HG03045 (cell line): Measurements from ENCODE around the gene CCDC177.

Source experiments
- ATAC-seq: cut with Tn5 transposase; IDR thresholded peaks from one replicate; pipeline ENCODE4 v1.9.1; 2021; ENCODE audit warnings: mild to moderate bottlenecking, moderate library complexity; ENCODE audit not compliant: unreplicated experiment

CCDC177 gene

DNA sequence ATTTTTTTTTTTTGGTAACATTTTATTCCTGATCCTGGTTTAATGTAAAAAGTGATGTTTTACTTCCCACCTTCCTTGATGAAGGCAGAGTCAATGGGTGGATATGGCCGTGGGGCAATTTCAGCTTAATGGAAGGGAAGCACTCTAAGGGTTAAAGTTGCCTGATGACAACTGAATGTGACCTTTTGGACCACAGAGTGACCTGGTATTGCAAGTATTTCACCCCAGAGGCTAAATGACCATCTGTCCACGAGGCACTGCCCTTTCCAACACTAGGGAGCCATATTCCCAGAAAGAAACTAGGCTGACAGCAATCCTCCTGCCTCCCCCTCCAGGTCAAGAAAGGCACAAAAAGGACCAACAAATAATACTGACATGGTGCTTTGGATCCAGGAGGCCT lies 4.8 kb downstream of the CCDC177 start:
- no peak for ATAC-seq

DNA sequence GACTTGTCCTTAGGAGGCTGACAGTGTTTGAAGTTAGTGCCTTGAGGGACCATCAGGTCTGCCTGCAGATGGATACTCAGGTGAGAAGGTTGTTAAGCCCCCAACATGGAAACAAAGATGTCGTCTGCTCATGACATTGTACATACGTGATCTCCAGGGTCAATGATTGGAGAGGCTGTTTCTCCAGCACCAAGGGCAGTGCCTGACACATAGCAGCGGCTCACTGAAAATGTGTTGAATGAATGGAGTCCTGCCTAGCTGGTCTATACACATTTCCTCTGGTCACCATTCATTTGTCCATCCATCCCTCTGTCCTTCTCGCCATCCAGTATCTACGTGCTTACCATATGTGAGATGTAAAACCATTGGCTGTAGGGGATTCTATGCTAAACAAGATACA lies 7.1 kb downstream of the CCDC177 start:
- ATAC-seq: no peak

DNA sequence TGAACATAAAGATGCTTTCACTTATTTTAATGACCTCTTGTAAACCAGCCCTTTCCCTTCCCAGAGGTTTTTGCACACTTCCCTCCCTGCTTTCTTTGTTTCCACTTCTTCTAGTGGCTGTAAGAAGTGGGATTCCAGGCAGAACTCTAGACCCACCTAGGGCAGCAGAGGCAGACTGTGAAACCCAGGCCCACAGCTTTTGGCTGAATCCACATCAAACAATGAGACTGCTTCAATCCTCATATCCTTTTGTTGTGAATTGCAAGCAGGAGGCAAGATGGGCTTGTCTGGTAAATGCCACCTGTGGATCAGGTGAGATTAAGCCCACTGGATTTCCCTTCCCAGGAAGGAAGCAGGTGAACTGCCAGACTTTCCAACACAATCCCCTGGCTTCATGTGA lies 12.8 kb downstream of the CCDC177 start:
- no peak for ATAC-seq

DNA sequence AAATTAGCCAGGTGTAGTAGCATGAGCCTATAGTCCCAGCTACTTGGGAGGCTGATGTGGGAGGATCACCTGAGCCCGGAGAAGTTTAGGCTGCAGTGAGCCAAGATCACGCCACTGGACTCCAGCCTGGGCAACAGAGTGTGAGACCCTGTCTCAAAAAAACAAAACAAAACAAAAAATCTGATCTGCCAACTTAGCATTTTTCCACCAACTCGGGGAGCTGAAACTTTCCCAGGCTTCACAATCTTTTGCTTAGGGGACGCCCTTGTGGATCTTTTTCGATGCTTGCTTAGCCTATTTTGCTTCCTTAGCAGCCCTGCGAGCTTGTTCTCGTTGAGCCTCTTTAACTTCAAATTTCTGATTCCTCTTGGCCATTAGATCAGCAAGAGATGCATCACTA lies 13.8 kb downstream of the CCDC177 start:
- ATAC-seq: no peak

DNA sequence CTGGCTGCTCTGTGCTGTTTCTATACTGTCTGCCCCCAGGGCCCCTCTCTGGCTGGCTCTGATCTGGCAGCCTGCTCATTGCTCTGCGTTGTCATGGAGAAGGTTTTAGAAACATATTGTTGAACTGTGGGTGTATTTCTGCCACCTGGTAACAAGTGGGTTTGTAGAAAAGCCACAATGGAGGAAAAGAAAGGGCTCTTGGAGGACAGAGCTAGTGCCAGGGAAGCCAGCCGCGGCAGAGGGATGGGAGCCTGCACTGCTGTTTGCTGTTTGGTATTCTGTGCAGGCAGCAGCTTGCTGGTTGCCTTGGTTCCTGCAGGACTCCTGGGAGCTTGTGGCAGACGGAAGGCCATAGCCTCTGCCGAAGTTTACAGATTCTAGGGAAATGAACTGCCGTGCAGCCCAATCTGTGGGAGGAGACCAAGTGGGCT lies 15.1 kb downstream of the CCDC177 start:
- ATAC-seq: no peak

DNA sequence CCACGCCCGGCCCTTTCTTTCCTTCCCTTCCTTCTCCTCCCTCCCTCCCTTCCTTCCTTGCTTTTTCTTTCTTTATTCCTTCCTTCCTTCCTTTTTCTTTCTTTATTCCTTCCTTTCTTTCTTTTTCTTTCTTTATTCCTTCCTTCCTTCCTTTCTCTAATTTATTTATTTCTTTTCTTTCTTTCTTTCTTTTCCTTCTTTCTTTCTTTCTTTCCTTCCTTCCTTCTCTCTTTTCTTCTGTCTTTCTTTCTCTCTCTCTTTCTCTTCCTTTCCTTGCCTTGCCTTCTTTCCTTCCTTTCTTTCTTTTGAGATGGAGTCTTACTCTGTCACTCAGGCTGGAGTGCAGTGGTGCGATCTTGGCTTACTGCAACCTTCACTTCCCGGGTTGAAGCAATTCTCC lies 15.9 kb downstream of the CCDC177 start:
- ATAC-seq: no peak

DNA sequence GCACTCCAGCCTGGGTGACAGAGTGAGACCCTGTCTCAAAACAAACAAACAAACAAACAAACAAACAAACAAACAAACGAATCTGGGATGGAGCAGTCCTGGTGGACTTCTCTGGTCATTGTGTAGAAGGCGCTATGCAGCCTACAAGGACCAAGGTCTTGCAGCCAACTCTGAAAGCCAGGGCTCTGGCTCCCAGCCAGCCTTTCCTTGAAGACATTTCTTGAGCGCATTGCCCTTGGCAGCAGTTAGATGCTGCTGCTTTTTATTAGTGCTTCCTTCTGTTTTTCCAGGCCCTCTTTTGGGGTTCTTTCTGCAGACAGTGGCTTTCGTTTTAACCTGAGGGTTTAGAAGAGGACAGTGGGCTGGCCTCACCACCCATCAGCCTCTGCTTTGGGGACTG lies 20.2 kb downstream of the CCDC177 start:
- ATAC-seq: no peak

DNA sequence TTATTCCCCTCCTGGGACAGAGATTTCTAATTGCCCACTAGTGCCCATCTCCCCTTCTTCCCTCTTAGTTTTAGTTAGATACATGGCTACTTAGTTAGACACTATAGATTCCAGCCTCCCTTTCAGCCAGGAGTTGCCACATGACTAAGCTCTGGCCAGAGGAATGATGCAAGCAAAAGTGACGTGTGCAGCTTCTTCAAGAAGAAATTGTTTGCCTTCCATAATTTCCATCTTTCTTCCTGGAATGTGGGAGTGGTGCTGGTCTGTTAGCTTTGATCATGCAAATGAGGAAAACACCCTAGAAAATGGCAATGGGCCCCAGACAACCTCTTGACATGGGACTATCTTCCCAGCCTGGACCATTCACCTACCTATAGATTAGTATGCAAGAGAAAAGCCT lies 21.4 kb downstream of the CCDC177 start:
- ATAC-seq: no peak

DNA sequence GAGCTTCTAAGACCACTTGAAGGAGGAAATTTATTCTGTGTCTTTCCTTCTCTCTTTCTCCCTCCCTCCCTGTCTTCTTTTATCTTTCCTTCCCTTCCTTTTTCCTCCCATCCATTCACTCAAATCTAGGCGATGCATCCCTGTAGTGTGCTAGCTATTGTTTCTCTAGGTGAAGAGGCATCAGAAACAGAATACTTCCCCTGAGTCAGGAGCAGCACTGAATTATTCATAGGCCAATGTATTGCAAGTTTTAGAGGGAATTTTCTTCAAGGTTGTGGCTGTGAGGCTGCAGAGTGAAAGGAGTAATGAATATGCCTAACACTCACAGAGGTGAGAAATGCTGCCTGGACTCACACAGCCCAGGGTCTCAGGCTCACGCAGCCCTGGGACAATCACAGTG lies 23.2 kb downstream of the CCDC177 start:
- ATAC-seq: no peak

DNA sequence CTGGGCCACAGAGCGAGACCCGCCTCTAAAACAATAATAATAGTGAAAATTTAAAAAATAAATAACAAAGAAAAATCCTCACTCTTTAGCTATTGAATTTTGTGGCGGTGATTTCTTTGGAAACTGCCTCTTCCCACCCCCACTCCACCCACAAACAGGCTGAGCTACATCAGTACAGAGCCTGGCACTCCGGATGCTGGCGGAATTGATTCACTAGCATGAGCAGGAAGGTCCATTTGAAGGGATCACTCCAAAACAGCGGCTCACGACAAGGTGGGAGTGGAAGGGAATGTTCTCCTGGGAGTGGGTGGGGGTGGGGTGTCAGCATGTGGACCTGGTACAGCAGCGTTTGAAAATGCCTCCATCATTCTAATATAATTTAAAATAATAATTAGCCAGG lies 26.1 kb downstream of the CCDC177 start:
- no peak for ATAC-seq

DNA sequence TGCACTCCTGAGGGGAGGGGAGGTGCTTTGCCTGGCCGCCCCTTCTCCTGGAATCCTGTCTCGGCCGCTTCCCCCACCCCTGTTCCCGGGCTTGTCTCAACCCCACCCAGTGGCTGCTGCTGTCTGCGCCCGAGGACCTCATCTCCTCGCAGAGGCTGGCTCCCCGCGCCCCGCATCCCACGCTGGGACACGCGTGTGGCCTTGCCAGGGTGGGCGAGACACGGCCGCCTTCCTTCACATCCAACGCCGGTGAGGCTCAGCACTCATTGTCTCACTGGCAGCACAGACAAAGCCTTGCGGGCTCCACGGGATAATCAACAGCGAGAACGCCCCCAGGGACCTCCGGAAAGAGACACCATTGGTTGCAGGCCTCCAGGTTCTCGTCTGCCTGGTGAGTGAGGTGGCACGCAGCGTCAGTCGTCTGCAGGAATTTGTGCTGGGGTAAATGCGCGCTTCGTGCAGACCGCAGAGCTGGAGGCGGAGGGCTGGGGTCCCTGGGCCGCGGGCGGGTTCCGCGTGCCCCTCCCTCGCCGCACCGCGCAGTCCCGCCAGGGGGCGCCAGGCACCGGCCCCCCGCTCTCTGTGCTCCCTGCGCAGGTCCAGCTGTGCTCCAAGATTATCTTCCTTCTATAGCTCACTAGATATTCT lies 26.8 kb downstream of the CCDC177 start:
- ATAC-seq: no peak

DNA sequence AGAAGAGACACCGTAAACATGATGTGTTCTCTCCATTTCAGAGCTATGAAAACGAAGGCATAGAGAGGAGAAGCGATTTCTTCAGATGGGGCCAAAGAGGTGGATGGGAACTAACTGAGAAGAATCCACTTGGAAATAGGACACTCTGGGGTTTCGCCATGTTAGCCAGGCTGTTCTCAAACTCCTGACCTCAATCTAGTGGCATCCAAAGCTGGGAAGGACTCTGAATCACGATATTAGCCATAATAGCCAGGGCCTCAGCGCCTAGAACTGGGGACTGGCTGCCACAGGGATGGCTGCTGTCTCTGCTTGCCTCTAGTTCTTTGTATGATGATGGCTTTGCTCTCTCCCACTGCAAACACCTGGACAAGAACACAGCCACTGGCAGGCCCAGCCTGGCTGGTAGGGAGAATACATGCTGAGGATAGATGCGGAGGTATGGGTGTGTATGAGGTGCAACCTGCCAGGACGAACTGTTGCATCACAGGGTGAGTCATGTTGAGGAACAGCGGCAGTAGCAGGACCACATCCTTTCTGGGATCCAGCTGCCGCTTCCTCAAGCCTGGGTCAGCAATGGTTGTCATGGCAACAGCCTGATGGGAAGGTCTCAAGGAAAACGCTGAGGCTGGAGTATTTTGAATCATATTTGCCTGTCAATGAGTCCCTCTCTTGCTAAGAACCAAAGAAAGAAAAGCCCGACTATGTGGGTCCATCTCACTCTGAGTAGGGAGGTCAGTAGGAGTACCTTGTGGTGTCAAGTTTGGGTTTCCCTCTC lies 31.1 kb downstream of the CCDC177 start:
- no peak for ATAC-seq

DNA sequence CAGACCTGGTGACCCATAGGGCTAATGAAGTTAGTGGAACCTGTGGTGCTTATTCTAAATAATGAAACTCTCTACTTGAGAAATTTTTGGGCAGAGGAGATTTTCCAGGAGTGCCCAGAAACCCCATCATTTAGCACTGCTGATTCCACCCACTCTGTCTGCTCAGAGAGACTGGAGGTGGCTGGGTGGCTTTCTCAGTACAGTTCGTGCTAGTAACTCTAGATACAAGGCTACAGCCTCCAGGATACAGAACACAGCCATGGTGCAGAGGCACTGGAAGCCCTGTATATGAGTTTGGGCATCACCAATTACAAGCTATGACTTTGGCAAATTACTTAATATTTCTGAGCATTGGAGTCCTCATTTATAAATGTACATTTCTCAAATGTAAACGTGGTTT lies 32.4 kb downstream of the CCDC177 start:
- ATAC-seq: no peak

DNA sequence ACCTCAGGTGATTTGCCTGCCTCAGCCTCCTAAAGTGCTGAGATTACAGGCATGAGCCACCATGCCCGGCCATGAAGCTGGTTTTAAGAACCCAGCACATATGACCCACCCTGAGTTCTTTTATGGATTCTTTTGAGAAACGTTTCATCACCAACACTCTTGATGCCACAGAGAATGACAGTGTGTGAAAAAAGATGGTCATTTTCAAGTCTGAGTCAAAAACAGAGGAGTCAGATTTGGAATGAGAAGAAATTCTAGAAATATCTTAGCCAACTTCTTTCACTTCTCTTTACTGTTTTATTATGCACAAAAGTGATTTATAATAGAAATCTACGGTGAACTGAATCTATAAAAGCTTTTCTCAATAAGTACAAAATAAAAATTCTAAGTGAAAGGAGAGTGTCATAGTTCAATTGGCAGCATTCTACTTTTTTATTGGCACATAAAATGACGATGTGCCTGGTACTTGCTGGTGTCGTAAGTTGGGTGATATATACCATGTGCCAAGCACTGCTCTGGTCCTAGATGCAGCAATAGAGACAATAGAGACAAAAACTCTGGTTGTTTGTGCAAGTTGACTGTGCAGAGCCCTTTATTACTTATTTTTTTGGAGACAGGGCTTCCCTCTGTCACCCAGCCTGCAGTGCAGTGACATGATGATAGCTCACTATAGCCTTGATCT lies 33.9 kb downstream of the CCDC177 start:
- no peak for ATAC-seq

DNA sequence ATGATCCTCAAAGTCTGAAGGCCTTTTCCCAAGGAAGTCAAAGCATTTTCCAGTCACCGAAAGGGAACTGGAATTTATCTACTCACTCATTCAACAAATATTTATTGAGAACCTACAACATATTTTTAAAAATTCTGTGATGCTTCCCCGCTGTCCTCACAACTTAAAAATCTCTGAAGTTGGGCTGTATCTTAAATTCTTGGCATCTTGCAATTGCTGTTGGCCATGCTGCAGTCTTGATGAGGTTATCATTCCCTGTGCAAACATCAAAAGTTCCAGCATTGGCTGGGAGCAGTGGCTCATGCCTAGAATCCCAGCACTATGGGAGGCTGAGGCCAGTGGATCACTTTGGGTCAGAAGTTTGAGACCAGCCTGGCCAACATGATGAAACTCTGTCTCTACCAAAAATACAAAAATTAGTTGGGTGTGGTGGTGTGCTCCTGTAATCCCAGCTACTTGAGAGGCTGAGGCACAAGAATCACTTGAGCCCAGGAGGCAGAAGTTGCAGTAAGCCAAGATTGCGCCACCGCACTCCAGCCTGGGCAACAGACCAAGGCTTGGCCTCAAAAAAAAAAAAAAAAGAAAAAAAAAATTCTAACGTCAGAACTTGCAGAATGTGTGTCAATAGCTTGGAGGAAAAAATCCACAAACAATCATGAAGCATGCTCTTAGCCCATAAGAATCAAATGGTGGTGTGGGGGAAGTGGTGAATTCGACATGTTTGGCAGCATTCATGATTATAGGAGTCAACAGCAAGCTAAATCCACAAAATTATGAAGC lies 34.9 kb downstream of the CCDC177 start:
- ATAC-seq: no peak

DNA sequence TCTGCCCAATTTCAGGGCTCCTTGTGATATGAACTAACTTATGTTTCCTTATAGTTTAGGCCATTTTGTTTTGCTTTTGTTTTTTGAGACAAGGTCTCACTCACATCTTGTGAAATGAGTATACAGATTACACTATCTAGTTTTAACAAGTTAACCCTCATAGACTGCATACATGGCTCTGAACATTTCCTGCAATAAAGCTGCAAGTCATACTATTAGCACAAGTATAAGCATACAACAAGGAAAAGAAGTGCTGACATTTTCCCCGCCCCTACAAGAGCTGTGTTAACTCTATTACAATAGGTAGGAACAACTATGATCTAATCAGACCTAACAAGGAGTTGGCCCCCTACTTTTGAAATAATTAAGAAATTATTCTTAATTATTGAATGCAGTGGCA lies 35.9 kb downstream of the CCDC177 start:
- ATAC-seq: no peak

DNA sequence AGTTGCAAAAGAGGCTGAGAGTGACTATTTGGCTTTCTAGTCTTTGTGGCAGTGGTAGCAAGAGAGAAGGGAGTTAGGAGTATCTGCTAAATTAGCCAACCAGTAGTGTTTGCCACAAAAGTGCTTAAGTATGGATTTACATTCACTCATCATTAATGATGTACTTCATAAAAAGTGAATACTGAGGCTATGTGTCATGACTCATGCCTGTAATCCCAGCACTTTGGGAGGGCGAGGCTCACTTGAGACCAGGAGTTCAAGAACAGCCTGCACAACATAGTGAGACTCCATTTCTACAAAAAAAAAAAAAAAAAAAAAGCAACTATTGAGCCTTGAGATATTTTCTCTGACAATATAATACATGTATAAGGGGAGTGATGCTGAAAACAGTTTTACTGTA lies 36.8 kb downstream of the CCDC177 start:
- no peak for ATAC-seq

DNA sequence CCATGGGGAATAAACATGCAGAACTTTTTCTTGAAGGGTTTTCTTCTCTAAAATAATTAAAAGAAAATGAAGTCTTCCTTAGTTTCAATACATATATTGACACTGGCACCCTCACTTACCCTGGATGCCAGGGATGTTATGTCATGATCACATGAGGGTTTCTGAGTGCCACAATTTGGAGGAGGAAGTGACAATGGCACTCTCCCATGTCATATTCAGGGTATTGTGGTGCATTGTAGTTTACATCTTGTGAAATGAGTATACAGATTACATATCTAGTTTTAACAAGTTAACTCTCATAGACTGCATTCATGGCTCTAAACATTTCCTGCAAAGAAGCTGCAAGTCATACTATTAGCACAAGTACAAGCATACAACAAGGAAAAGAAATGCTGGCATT lies 37.7 kb downstream of the CCDC177 start:
- no peak for ATAC-seq

DNA sequence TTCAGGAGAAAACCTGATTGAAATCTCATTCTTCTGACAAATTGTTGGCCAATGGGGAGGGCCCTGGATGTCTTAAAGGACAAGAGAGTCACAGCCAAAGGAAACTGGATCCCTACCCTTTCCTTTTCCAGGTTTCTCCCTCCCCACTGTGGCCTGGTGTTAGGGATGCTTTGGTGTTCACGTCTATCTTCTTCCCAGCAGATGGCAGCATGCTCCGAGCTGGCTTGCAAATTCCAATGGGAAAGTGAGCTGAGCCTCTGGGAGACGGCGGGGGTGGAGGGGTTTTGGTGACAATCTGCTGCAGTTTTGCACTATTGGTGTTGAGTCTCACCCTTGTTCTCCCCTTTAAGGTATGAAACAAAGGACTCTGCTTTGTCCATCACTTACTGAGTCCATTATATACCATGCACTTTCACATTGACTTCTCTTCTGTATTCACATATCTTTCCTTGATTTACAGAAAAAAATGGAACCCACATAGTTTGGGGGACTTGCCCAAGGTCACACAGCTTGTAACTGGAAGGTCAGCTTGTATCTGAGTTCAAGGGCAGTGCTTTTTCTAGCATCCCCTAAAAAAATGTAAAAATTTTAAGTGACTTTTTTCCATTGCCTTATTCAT lies 39.3 kb downstream of the CCDC177 start:
- ATAC-seq: no peak

DNA sequence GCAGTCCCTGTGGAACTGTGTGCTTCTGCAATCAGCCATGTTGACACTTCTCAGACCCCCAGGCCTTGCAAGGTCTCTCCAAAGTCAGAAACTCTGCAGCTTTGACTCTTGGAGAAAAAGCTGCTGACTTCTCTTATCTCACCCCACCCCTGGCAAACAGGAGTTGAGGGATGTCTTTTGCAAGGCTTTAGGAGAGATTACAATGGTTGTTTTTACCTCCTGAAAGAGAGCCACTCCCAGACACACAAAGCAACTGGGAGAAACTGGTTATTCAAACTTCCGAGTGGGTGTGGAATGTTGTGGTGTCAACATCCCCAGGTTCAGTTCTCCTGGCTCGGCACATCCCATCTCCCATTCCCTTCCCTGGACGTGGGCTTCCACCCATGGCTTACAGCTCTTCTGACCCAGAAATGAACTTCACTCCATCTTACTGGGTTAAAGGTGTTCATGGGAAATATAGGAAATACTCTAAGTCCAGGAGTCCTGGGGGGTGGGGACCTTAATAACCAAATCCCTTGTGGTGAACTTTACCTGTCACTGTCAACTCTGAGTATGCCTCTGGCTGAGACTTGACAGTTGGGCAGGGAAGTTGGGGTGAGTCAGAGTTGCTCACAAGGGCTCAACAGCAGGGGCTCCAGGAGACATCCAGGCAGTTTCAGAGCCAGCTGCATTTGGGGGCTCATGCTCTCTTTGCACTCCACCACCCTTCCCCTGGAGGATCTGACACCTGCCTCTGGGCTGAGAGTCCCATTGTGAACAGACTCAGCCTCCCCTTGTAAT lies 41.9 kb downstream of the CCDC177 start:
- no peak for ATAC-seq
